Esophagus muscularis mucosa (tissue), 4 donors: ENCODE measurements around the gene GMFB.

ENCODE experiments used
- CTCF ChIP-seq, 3 experiments: fragments of 200-600 bp in 2 of 3; fragments of 450-650 bp in 1 of 3; sonication (generic) in 2 of 3; IDR thresholded peaks; one replicate each; pipeline ENCODE4 v1.5.1; 2017 to 2019; ENCODE audit warnings: antibody characterized with exemption in 3 of 3, mild to moderate bottlenecking in 2 of 3, moderate library complexity in 1 of 3
- EP300 ChIP-seq: sonication (generic); formaldehyde crosslinking; IDR thresholded peaks from one replicate; pipeline ENCODE4 v1.6.1; 2017; ENCODE audit warnings: antibody characterized with exemption
- POLR2A ChIP-seq: fragments of 450-650 bp; IDR thresholded peaks from one replicate; pipeline ENCODE4 v1.6.1; 2017; ENCODE audit warnings: antibody characterized with exemption, moderate library complexity, mild to moderate bottlenecking, low read depth
- POLR2AphosphoS5 ChIP-seq, 2 donors: sonication (generic); formaldehyde crosslinking; IDR thresholded peaks; one replicate each; pipeline ENCODE4 v1.6.1; 2017; ENCODE audit warnings: antibody characterized with exemption in 2 of 2

GRCh38 chr14:54516709-54517108 lies 27.9 kb upstream of the GMFB start:
- TF ChIP-seq POLR2A (no peak), CTCF (IDR thresholded peaks at IDR 0.05) (no peak), EP300 (no peak), POLR2AphosphoS5 (IDR thresholded peaks at IDR 0.05) (no peak)
